PC-9 (cell line): ENCODE results near the gene DCHS1. TPM values are rescaled to one million over a fixed set of nuclear protein-coding genes. Genes with fewer than 3 reads are reported as not detected.

Source experiments
- BruUV-seq: library from RNA; stranded (reverse); fragments of 400-500 nt; replicated peaks from 2 replicates; lab custom pipeline; 2021; lab: Mats Ljungman, UMichigan
- CTCF ChIA-PET: fragments of 300-600 bp; sonication (Branson Sonifier 250); formaldehyde crosslinking; loops from one replicate; lab custom pipeline; 2022; ENCODE audit warnings: antibody characterized with exemption; lab: Charles Lee
- POLR2A ChIA-PET: fragments of 300-600 bp; sonication (Branson Sonifier 250); formaldehyde crosslinking; loops from one replicate; lab custom pipeline; 2022; ENCODE audit warnings: antibody characterized with exemption; ENCODE audit not compliant: unreplicated experiment; lab: Charles Lee
- DNase-seq, 2 experiments: peaks; one replicate each; pipeline versions ENCODE4 v3.0.0 to v3.0.0-alpha.2; 2015 to 2022; ENCODE audit warnings: mixed read lengths in 1 of 2
- H2AFZ ChIP-seq: fragments of 200-600 bp; sonication (generic); 2 replicates; pipeline ENCODE4 v1.8.1; 2017; ENCODE audit warnings: antibody characterized with exemption
- H3F3A ChIP-seq: fragments of 200-600 bp; sonication (generic); 2 replicates; pipeline ENCODE4 v1.8.1; 2017; ENCODE audit warnings: antibody characterized with exemption, mild to moderate bottlenecking, low read depth; ENCODE audit not compliant: insufficient read depth
- H3K27ac ChIP-seq: fragments of 200-600 bp; sonication (generic); 2 replicates; pipeline ENCODE4 v1.6.1; 2016; ENCODE audit warnings: mixed run types
- H3K27me3 ChIP-seq: fragments of 200-600 bp; sonication (generic); 2 replicates; pipeline ENCODE4 v1.6.1; 2016; ENCODE audit warnings: low read depth, mixed run types; ENCODE audit not compliant: insufficient read depth
- H3K36me3 ChIP-seq: fragments of 200-600 bp; sonication (generic); 2 replicates; pipeline ENCODE4 v1.6.1; 2016; ENCODE audit warnings: low read depth, mixed run types
- H3K4me1 ChIP-seq: fragments of 200-600 bp; sonication (generic); replicated peaks from 2 replicates; pipeline ENCODE4 v1.6.1; 2016; ENCODE audit warnings: mixed run types; ENCODE audit not compliant: insufficient read depth
- H3K4me2 ChIP-seq: fragments of 200-600 bp; sonication (generic); 2 replicates; pipeline ENCODE4 v1.6.1; 2017; ENCODE audit warnings: mixed run types
- H3K4me3 ChIP-seq: fragments of 200-600 bp; sonication (generic); 2 replicates; pipeline ENCODE4 v1.6.1; 2016; ENCODE audit warnings: mixed run types
- H3K79me2 ChIP-seq: fragments of 200-600 bp; sonication (generic); 2 replicates; pipeline ENCODE4 v1.6.1; 2017; ENCODE audit warnings: low read depth, mixed run types
- H3K9me2 ChIP-seq: fragments of 200-600 bp; sonication (generic); 2 replicates; pipeline ENCODE4 v1.8.1; 2017; ENCODE audit warnings: mild to moderate bottlenecking; ENCODE audit not compliant: insufficient read depth
- H3K9me3 ChIP-seq: fragments of 200-600 bp; sonication (generic); 2 replicates; pipeline ENCODE4 v1.8.1; 2016; ENCODE audit warnings: low read depth; ENCODE audit not compliant: insufficient read depth
- H4K20me1 ChIP-seq: fragments of 200-600 bp; sonication (generic); 2 replicates; pipeline ENCODE4 v1.8.1; 2017; ENCODE audit not compliant: insufficient read depth
- CTCF ChIP-seq: fragments of 200-600 bp; sonication (generic); conservative IDR thresholded peaks from 2 replicates; pipeline ENCODE4 v1.6.1; 2017; ENCODE audit warnings: mixed run types, antibody characterized with exemption, mild to moderate bottlenecking, moderate library complexity
- EZH2 ChIP-seq: fragments of 200-600 bp; sonication (generic); IDR thresholded peaks from 2 replicates; pipeline ENCODE4 v1.8.0; 2017; ENCODE audit warnings: antibody characterized with exemption, low read depth
- intact Hi-C: fragments of 100-400 bp; cut with micrococcal nuclease; formaldehyde crosslinking; loops from one replicate; pipeline ENCODE4 v1.10.0; 2022; ENCODE audit not compliant: unreplicated experiment
- total RNA-seq: library from RNA; stranded (reverse); gene quantifications from 2 replicates; pipeline ENCODE4 v1.2.3, GENCODE V29; 2021

DCHS1 gene
- total RNA-seq, 1 experiment from 2014 or later, result 0.22 TPM

GRCh38 chr11:6650104-6650503 is 5.5 kb downstream of the DCHS1 start:
- no peaks in the 10 kb centered on the region for H3K4me1 ChIP-seq
- no peaks in the 10 kb centered on the region for H3K9me2 ChIP-seq
- ChIA-PET CTCF (no interaction called here), POLR2A (no interaction called here)
- DNase-seq, result no peak
- no peaks in the 10 kb centered on the region for H3K79me2 ChIP-seq
- no peaks in the 10 kb centered on the region for H4K20me1 ChIP-seq
- no peaks in the 10 kb centered on the region for H3F3A ChIP-seq
- no TSS peak for BruUV-seq
- no peak overlapping the region for H3K27ac ChIP-seq
- intact Hi-C loops, result no loop called here
- no peak overlapping the region for H3K4me3 ChIP-seq
- H3K36me3 ChIP-seq, result no peaks in the 10 kb centered on the region
- H3K9me3 ChIP-seq, result no peaks in the 10 kb centered on the region
- H3K27me3 ChIP-seq, result peaks cover 2% of the 10 kb centered on the region; the same call in 1 of the 2 replicates
- no peak overlapping the region for H2AFZ ChIP-seq
- H3K4me2 ChIP-seq, result no peak overlapping the region
- no peak for TF ChIP-seq EZH2
- TF ChIP-seq CTCF, result no peak

GRCh38 chr11:6648501-6648900 is 7.1 kb downstream of the DCHS1 start:
- ChIA-PET POLR2A (interaction anchor here (0.5 kb wide), 1 partner anchor 16 kb away, joined by 8 read pairs; no protein-coding TSS in a partner anchor), CTCF (no interaction called here)
- H3K79me2 ChIP-seq, result no peaks in the 10 kb centered on the region
- TF ChIP-seq EZH2 (no peak), CTCF (no peak)
- H2AFZ ChIP-seq, result no peak overlapping the region
- H3K4me1 ChIP-seq, result no peaks in the 10 kb centered on the region
- no peak overlapping the region for H3K4me2 ChIP-seq
- no peaks in the 10 kb centered on the region for H3F3A ChIP-seq
- no peak for DNase-seq
- H3K27me3 ChIP-seq, result peaks cover 2% of the 10 kb centered on the region; the same call in 1 of the 2 replicates
- no peaks in the 10 kb centered on the region for H3K9me3 ChIP-seq
- no peak overlapping the region for H3K4me3 ChIP-seq
- H3K27ac ChIP-seq, result no peak overlapping the region
- BruUV-seq, result no TSS peak
- intact Hi-C loops, result no loop called here
- H3K36me3 ChIP-seq, result no peaks in the 10 kb centered on the region
- H3K9me2 ChIP-seq, result no peaks in the 10 kb centered on the region
- no peaks in the 10 kb centered on the region for H4K20me1 ChIP-seq

GRCh38 chr11:6647836-6648235 is 7.8 kb downstream of the DCHS1 start:
- H3K4me1 ChIP-seq, result no peaks in the 10 kb centered on the region
- no peak overlapping the region for H3K27ac ChIP-seq
- ChIA-PET CTCF (no interaction called here), POLR2A (no interaction called here)
- no peak overlapping the region for H2AFZ ChIP-seq
- no peak for DNase-seq
- BruUV-seq, result no TSS peak
- H3K9me2 ChIP-seq, result no peaks in the 10 kb centered on the region
- H3K4me2 ChIP-seq, result no peak overlapping the region
- intact Hi-C loops, result no loop called here
- H3K9me3 ChIP-seq, result no peaks in the 10 kb centered on the region
- H3F3A ChIP-seq, result no peaks in the 10 kb centered on the region
- TF ChIP-seq CTCF (no peak), EZH2 (no peak)
- no peaks in the 10 kb centered on the region for H3K79me2 ChIP-seq
- no peaks in the 10 kb centered on the region for H4K20me1 ChIP-seq
- no peaks in the 10 kb centered on the region for H3K36me3 ChIP-seq
- peaks cover 2% of the 10 kb centered on the region; the same call in 1 of the 2 replicates for H3K27me3 ChIP-seq
- H3K4me3 ChIP-seq, result no peak overlapping the region
